HG03280 (cell line): ENCODE data around the gene PLEKHB1.

ENCODE experiments used
- ATAC-seq: cut with Tn5 transposase; IDR thresholded peaks from one replicate; pipeline ENCODE4 v1.9.1; 2021; ENCODE audit warnings: mild to moderate bottlenecking, moderate library complexity; ENCODE audit not compliant: unreplicated experiment

The PLEKHB1 gene

GRCh38 chr11:73647459-73648100 is 1.2 kb downstream of the PLEKHB1 start:
- peak; percentile 93 for ATAC-seq

DNA sequence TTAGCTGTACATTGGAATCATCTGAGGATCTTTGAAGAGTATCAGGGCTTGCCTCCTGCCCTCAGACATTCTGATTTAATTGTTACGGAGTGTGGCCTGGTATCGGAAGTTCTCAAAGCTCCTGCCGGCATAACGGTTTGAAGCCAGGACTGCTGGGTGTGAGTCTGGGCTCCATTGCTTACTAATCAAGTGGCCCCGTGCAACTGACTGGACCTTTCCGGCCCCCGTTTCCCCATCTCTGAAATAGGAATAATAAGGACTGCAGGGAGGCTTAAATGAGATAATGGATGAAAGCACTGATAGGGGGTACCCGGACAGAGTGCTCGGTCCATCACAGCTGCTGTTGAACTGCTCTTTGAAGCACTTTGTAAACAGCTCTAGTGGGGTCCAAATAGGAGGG is 1.7 kb downstream of the PLEKHB1 start:
- ATAC-seq = no peak

GRCh38 chr11:73648571-73649046 is 2.2 kb downstream of the PLEKHB1 start:
- ATAC-seq = no peak

DNA sequence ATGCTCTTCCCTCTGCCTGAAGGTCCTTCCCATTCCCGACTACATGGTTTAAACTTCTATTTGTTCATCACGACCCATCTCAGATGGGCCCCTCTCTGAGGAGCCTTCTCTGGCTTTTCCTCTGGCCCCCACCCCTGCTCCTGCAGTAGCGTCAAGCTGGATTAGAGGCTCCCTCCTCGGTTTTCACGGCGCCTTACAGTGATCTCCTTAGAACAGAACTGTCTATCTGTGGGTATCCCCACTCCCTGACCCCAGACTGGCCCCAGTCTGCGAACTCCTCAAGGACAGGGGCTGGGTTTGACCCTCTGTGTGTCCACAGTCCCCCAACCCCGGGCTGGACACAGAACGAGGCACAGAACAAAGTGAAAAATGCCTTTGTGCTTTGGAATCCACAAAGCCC is 2.8 kb downstream of the PLEKHB1 start:
- no peak for ATAC-seq

- no peak for ATAC-seq
Measured at GRCh38 chr11:73650400-73650799, 4.0 kb downstream of the PLEKHB1 start.

GRCh38 chr11:73651252-73651651 is 4.9 kb downstream of the PLEKHB1 start:
- ATAC-seq = no peak

DNA sequence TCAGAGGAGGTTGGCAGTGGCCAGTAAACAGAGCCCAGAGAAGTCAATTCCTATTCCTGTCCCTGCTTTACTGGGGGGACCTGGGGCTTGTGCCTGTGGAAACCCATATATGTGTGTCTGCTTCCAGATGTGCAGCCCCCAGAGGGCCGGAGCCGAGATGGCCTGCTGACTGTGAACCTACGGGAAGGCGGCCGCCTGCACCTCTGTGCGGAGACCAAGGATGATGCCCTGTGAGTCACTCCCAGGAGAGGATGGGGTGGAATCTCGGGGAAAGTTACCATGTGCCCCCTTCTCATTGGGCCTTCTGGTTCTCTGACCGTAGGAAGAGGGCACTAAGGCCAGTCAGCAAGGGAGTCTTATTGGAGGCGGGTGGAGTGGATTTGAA is 5.3 kb downstream of the PLEKHB1 start:
- no peak for ATAC-seq

- no peak for ATAC-seq
Measured at GRCh38 chr11:73652046-73652730, 5.8 kb downstream of the PLEKHB1 start.

GRCh38 chr11:73652856-73653559 is 6.6 kb downstream of the PLEKHB1 start:
- no peak for ATAC-seq

DNA sequence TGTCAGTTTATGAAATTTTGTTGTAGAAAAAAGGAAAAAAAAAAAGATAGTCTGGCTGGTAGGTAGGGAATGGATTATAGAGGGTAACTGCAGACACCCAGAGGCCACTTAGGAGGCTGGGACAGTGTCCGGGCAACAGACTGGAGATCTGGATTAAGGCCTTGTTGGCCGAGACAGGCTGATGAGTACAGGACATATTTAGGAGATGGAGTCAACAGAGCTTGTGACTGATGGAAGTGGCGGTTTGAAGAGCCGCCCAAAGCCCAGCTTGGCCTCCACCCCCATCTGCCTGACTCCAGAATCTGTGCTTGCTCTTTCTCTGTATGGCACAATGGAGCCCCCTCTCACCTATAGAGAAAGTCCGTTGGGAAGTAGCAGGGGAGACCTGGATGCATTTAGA is 7.6 kb downstream of the PLEKHB1 start:
- ATAC-seq = no peak

- ATAC-seq = no peak
Measured at GRCh38 chr11:73654482-73655021, 8.2 kb downstream of the PLEKHB1 start.

DNA sequence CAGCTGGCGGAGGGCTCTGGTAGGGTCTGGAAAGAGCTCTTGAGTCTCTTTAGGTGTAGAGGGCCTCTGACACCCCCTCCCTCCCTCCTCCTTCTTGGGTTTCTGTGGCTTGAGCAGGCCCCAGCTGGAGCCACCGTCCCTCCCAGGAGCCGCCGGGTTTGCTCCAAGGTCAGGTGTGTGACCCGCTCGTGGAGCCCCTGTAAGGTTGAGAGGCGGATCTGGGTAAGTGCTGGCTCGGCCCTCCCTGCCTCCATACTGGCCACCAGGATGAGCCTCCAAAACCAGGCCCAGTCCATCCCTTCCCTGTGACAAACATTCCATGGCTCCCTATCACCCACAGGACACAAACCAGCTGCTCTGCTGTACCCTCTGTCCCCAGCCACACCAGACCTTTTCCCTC is 9.3 kb downstream of the PLEKHB1 start:
- no peak for ATAC-seq

DNA sequence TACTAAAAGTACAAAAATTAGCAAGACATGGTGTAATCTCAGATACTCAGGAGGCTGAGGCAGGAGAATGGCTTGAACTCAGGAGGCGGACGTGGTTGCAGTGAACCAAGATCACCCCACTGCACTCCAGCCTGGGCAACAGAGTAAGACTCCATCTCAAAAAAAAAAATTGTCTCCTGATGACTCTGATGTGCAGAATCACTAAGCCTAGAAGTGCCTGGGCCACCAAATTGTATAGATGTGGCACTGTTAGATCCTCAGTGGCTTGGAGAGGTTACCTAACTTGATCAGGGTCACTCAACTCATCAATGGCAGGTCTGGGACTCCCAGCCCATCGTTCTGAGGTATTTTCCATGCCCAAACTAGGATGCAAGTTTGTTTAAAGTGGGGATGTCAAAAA is 10.6 kb downstream of the PLEKHB1 start:
- ATAC-seq = no peak

DNA sequence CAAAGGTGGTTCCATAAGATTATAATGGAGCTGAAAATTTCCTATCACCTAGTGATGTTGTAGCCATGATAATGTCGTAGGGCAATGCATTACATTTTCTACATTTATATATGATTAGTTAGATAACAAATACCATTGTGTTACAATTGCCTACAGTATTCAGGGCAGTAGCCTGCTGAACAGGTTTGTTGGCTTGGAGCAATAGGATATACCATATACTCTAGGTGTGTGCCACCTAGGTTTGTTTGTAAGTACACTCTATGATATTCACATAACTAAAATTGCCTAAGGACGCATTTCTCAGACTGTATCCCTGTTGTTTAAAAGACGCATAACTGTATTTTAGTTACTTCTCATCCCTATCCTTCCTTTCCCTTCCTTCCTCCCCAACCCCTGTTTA is 13.6 kb downstream of the PLEKHB1 start:
- ATAC-seq = no peak

- no peak for ATAC-seq
Measured at GRCh38 chr11:73660497-73661034, 14.2 kb downstream of the PLEKHB1 start.

DNA sequence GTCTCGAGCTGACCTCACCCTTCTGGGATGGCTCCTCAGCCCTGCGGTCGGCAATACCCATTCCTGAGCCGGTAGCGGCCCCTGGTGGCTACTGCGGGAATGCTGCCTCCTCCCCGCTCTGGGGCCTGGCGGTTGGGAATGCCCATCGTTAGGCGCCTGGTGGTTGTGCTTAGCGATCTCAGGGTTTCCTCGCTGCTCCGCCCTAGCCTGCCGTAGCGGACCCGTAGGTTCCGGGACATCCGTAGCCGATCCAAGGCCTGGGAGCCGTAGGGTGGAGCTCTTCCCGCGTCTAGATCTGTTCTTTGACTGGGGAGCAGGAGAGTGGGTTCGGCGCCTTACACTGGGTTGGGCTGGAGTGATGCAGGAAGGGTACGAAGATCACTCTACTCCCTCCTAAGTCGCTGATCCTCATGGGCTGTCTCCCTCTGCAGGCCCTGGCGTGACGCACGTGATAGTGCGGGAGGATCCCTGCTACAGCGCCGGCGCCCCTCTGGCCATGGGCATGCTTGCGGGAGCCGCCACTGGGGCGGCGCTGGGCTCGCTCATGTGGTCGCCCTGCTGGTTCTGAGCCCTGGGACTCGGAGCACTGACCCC is 14.8 kb downstream of the PLEKHB1 start:
- ATAC-seq = peak; percentile 71

DNA sequence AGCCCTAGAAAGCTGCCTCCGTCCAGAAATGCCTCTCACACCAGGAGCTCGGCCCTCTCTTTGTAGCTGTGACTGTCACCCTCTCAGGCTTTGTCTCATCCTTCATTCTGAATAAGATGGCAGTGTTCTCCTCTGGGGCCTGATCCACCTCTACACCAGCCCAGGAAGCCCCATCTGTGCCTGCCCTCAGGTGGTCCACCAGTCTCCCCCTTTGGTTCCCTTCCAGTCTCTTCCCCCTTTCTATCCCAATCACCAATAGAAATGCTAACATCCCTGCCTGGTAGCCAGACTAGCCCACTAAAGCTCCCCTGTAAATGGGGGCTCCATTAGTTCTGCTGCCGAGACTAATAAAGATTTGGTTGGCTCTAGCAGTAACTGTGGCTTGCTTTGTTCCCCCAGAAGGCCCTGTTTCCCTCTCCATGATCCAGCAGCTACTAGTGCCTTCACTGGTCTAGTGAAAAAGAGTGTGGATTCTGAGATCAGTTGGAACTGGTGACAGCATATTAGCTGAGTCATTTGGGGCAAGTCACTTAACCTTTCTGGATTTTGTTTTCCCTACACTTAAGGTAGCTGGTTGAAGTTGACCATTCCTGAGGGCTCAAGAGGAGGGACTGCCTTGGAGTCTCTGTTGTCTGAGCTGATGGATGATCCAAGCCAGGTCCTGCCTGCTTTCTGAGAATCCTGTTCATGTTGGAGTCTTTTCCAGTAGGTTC is 16.2 kb downstream of the PLEKHB1 start:
- ATAC-seq = no peak

DNA sequence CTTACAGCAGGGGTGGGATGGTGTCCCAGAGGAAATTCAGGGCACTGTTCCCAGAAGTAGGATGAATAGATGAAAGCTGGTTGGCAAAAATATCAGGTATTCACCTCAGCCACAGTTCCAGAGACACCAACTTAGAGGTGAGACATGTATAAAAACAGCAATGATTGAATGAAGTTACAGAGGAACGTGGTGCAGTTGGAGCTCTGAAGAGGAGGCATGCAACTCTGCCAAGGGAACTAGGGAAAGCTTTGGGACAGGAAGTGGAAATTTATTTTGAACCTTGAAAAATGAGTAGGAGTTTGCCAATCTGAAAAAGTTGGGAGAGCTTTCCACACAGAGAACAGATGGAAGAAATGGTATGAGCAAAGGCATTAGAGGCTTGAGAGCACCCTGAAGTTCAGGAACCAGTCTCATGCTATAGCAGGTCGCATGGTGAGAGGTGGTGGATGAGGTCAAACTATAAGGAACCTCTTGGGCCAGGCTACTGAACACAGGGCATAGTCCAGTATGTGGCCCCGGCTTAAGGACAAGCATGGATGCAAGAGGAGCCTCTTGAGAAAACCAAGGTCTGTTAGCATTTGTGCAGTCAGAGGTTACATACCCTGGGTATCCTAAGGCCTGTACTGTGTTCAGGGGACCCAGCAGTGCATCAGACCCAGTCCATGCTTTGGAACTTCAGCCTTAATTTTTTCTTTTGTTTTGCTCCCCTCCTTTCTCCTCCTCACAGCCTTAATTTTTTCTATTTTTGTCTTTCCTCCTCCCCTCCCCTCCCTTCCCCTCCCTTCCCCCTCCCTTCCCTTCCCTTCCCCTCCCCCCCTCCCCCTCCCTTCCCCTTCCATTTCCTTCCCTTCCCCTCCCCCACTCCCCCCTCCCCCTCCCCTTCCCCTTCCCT is 17.5 kb downstream of the PLEKHB1 start:
- no peak for ATAC-seq

DNA sequence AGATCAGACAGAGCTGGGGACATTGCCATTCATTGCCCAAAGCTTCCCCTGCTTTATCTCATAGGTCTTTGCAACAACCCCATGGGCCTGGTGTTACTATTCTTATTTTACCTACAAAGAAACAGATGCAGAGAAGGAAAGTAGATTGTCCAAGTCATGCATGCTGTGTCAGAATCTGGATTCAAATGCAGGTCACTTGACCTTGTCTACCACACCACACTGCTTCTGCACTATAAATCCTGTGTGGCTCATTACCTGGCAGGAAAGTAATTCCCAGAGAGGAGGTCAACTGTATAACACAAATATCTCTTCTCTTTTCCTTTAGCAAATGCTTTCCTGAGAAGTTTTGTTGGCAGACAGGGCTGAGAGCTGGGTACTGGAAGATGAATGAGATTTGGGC is 18.5 kb downstream of the PLEKHB1 start:
- ATAC-seq = no peak

DNA sequence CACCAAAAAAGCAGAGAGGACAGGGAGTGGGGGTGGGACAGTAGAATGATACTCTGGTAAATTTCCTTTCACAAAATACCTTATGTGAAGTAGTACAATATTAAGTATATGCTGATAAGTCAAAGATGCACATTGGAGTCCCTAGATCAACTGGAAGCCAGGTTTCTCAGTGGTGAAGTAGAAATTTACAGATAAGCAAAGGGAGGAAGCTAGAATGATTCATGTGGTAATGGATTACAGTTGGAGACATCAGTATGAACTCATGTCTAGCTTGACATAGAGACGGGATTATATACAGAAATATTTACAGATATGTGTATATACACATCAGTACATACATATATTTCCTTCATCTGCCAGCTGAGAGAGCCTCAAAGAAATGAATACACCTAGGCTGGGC is 21.5 kb downstream of the PLEKHB1 start:
- ATAC-seq = no peak
